K562 (cell line): ENCODE results near the gene FGF13. TPM values are rescaled to one million over a fixed set of nuclear protein-coding genes. Genes with fewer than 3 reads are reported as not detected.

Experiments
- ATAC-seq: fragments of 200-7000 bp; cut with Tn5 transposase; 3 replicates; pipeline ENCODE4 v1.9.1; 2020; ENCODE audit warnings: moderate library complexity
- BruUV-seq: library from RNA; stranded (reverse); fragments of 400-500 nt; replicated peaks from 2 replicates; lab custom pipeline; 2021; lab: Mats Ljungman, UMichigan
- CTCF ChIA-PET: fragments of 300-600 bp; formaldehyde crosslinking; extraction: SDS; loops from one replicate; lab custom pipeline; 2021; ENCODE audit warnings: low intra/inter-chr PET ratio; lab: Yijun Ruan, JAX
- POLR2A ChIA-PET: fragments of 300-600, 350-650 bp; sonication (Branson Sonifier 250); formaldehyde crosslinking; extraction: SDS; loops from one replicate; lab custom pipeline; 2021; ENCODE audit warnings: antibody characterized with exemption, inconsistent platforms; lab: Yijun Ruan, JAX
- DNase-seq, 4 experiments: peaks; one replicate each; pipeline versions ENCODE4 v3.0.0 to v3.0.0-alpha.2; 2011 to 2018; ENCODE audit warnings: low spot score in 3 of 4, mixed read lengths in 3 of 4; ENCODE audit errors: extremely low read depth in 1 of 4
- FAIRE-seq: peaks from 2 replicates; lab custom pipeline; 2011; peaks lifted over from hg19 to GRCh38; lab: Jason Lieb, UNC
- H2AFZ ChIP-seq: 2 replicates; pipeline ENCODE4 v1.6.0; 2011; ENCODE audit warnings: low read depth, low read length, control low read depth, inconsistent platforms
- H3K27ac ChIP-seq: fragments of 200-600 bp; 3 replicates; pipeline ENCODE4 v1.8.0; 2011; ENCODE audit warnings: low read depth, mild to moderate bottlenecking, control low read depth, inconsistent platforms, low read length, moderate library complexity, mixed read lengths; ENCODE audit errors: extremely low read depth
- H3K27me3 ChIP-seq, 2 experiments: fragments of 300-600 bp in 1 of 2; 2 replicates in 1 of 2; 3 replicates in 1 of 2; pipeline versions ENCODE4 v1.6.0 to v1.8.0; 2011; ENCODE audit warnings: inconsistent platforms in 2 of 2, low read length in 2 of 2, mild to moderate bottlenecking in 1 of 2, mixed read lengths in 1 of 2, moderate library complexity in 1 of 2; ENCODE audit not compliant: control insufficient read depth in 2 of 2, insufficient read depth in 2 of 2
- H3K36me3 ChIP-seq: fragments of 300-600 bp; 3 replicates; pipeline ENCODE4 v1.8.0; 2011; ENCODE audit warnings: mild to moderate bottlenecking, low read length, inconsistent platforms; ENCODE audit not compliant: control insufficient read depth, insufficient read depth
- H3K4me1 ChIP-seq, 2 experiments: fragments of 200-600 bp in 1 of 2; replicated peaks in 1 of 2; 2 replicates in 1 of 2; 3 replicates in 1 of 2; pipeline versions ENCODE4 v1.5.1 to v1.8.0; 2011; ENCODE audit warnings: inconsistent platforms in 2 of 2, low read length in 2 of 2, mild to moderate bottlenecking in 1 of 2, mixed read lengths in 1 of 2, moderate library complexity in 1 of 2; ENCODE audit not compliant: control insufficient read depth in 2 of 2, insufficient read depth in 2 of 2
- H3K4me2 ChIP-seq: 2 replicates; pipeline ENCODE4 v1.6.1; 2011; ENCODE audit warnings: low read length, control low read depth, inconsistent platforms, mixed read lengths; ENCODE audit not compliant: insufficient read depth
- H3K4me3 ChIP-seq: fragments of 200-600 bp; sonication (generic), shearing (Covaris generic); 2 replicates; pipeline ENCODE4 v1.5.1; 2016; ENCODE audit warnings: control low read depth, inconsistent platforms
- H3K79me2 ChIP-seq: fragments of 200-600 bp; 3 replicates; pipeline ENCODE4 v1.8.0; 2011; ENCODE audit warnings: low read length, inconsistent platforms; ENCODE audit not compliant: control insufficient read depth, insufficient read depth
- H3K9ac ChIP-seq, 2 experiments: 2 replicates each; pipeline versions ENCODE4 v1.6.0 to v1.6.1; 2011; ENCODE audit warnings: low read depth in 2 of 2, low read length in 2 of 2, control low read depth in 1 of 2, inconsistent platforms in 1 of 2, mild to moderate bottlenecking in 1 of 2, mixed read lengths in 1 of 2; ENCODE audit not compliant: insufficient read depth in 1 of 2
- H3K9me1 ChIP-seq: one replicate; pipeline ENCODE4 v1.6.0; 2011; ENCODE audit warnings: inconsistent platforms, mild to moderate bottlenecking, low read length, moderate library complexity; ENCODE audit not compliant: control insufficient read depth, insufficient read depth
- H3K9me3 ChIP-seq: replicated peaks from 2 replicates; pipeline ENCODE4 v1.5.1; 2011; ENCODE audit warnings: low read depth, low read length, inconsistent platforms; ENCODE audit not compliant: control insufficient read depth, insufficient read depth
- H4K20me1 ChIP-seq: replicated peaks from 2 replicates; pipeline ENCODE4 v1.6.1; 2011; ENCODE audit warnings: low read length, inconsistent platforms, mixed read lengths; ENCODE audit not compliant: control insufficient read depth, insufficient read depth
- ELF1 ChIP-seq: fragments of 200-800 bp; sonication (Bioruptor generic); IDR thresholded peaks from 2 replicates; pipeline ENCODE4 v1.6.1; 2016; ENCODE audit warnings: missing genetic modification characterization, missing compliant biosample characterization
- GTF2F1 ChIP-seq: IDR thresholded peaks from 2 replicates; pipeline ENCODE4 v1.6.1; 2011; ENCODE audit warnings: low read depth, low read length, improper control_type of control experiment
- LEF1 ChIP-seq: fragments of 450-650 bp; IDR thresholded peaks from 2 replicates; pipeline ENCODE4 v1.6.1; 2016; ENCODE audit warnings: mild to moderate bottlenecking
- NFYB ChIP-seq: IDR thresholded peaks from 2 replicates; pipeline ENCODE4 v1.6.1; 2011; ENCODE audit warnings: mild to moderate bottlenecking, moderate library complexity; ENCODE audit not compliant: insufficient read length; ENCODE audit errors: extremely low read depth
- POLR2B ChIP-seq: fragments of 450-650 bp; IDR thresholded peaks from 2 replicates; pipeline ENCODE4 v1.6.1; 2018; ENCODE audit warnings: low read depth; ENCODE audit not compliant: partially characterized antibody
- PYGO2 ChIP-seq: fragments of 450-650 bp; IDR thresholded peaks from 2 replicates; pipeline ENCODE4 v1.6.1; 2016; ENCODE audit warnings: mild to moderate bottlenecking, missing genetic modification characterization, moderate library complexity, missing compliant biosample characterization
- SREBF1 ChIP-seq: fragments of 150-350 bp; IDR thresholded peaks from 2 replicates; pipeline ENCODE4 v1.6.1; 2014; ENCODE audit warnings: antibody characterized with exemption, low read depth, low read length, borderline replicate concordance
- ZHX1 ChIP-seq: fragments of 150-350 bp; conservative IDR thresholded peaks from 2 replicates; pipeline ENCODE4 v1.6.1; 2014; ENCODE audit warnings: low read length
- ZKSCAN1 ChIP-seq: fragments of 150-350 bp; IDR thresholded peaks from 2 replicates; pipeline ENCODE4 v1.6.1; 2016; ENCODE audit warnings: low read depth, low read length
- ZNF140 ChIP-seq: fragments of 250-450 bp; sonication (Bioruptor Pico); IDR thresholded peaks from 2 replicates; pipeline ENCODE4 v1.8.0; 2021; ENCODE audit warnings: moderate library complexity, mild to moderate bottlenecking, inconsistent platforms
- ZNF175 ChIP-seq: fragments of 200-800 bp; sonication (Bioruptor generic); IDR thresholded peaks from 2 replicates; pipeline ENCODE4 v1.6.1; 2016; ENCODE audit warnings: low read depth, mild to moderate bottlenecking, missing genetic modification characterization, missing compliant biosample characterization
- ZNF507 ChIP-seq: conservative IDR thresholded peaks from 2 replicates; pipeline ENCODE4 v1.6.1; 2017; ENCODE audit warnings: missing genetic modification characterization, missing compliant biosample characterization
- ZNF79 ChIP-seq: fragments of 250-450 bp; sonication (Bioruptor Pico); IDR thresholded peaks from 2 replicates; pipeline ENCODE4 v1.4.0; 2020; ENCODE audit warnings: low read depth, mild to moderate bottlenecking, moderate library complexity
- WGBS: fragments of 100-300 bp; shearing (Covaris generic); methylation state at CpG from one replicate; pipeline ENCODE4 v1.1.6; 2016; ENCODE audit warnings: low coverage, mixed read lengths; ENCODE audit not compliant: insufficient coverage; ENCODE audit errors: missing lambda C conversion rate; 5-methylcytosine and 5-hydroxymethylcytosine counted together
- in situ Hi-C: fragments of 300-500 bp; cut with MboI; formaldehyde crosslinking; loops from 4 replicates; pipeline ENCODE4 v1.15.0; 2018; ENCODE audit warnings: inconsistent platforms, mixed read lengths
- intact Hi-C: fragments of 100-400 bp; cut with micrococcal nuclease; formaldehyde crosslinking; loops from 2 replicates; pipeline ENCODE4 v1.14.2; 2022
- polyA plus RNA-seq, 8 experiments: library from polyadenylated mRNA; depleted of rRNA in 4 of 8; stranded (reverse) in 5 of 8; unstranded in 3 of 8; fragments of >200 nt; fragmentation: Nextera tagmentation in 2 of 8; fragmentation: Illumina TruSeq in 1 of 8; extraction: Ambion mirVana in 2 of 8; extraction: Trizol in 1 of 8; gene quantifications; 2 replicates each; pipeline versions ENCODE4 v1.2.1 to v1.2.3, GENCODE V29; 2011 to 2014; ENCODE audit warnings: inconsistent platforms in 1 of 8, missing spikeins in 1 of 8
- total RNA-seq, 7 experiments: library from RNA; depleted of rRNA in 6 of 7; stranded (reverse); fragments of >200 nt in 6 of 7; fragmentation: Illumina TruSeq in 2 of 7; extraction: Trizol in 2 of 7; gene quantifications; 2 replicates each; pipeline versions ENCODE4 v1.2.1 to v1.2.3, GENCODE V29; 2011 to 2021; ENCODE audit warnings: low replicate concordance in 1 of 7

FGF13 gene
- total and polyA plus RNA-seq, 9 of the 15 experiments (the other 6 are each of a cell fraction or from before 2014, with no cell fraction given), result 14.8 to 95.7 (median 60.8) TPM

GRCh38 chrX:138683600-138683999, 27.9 kb downstream of the FGF13 start:
- H3K79me2 ChIP-seq, result no peaks in the 10 kb centered on the region
- ATAC-seq (no peak), FAIRE-seq (no peak)
- no peaks in the 10 kb centered on the region for H3K36me3 ChIP-seq
- H3K4me3 ChIP-seq, result no peak overlapping the region
- H2AFZ ChIP-seq, result no peak overlapping the region
- H3K27ac ChIP-seq, result no peak overlapping the region
- H3K9me3 ChIP-seq, result no peaks in the 10 kb centered on the region
- no TSS peak for BruUV-seq
- TF ChIP-seq POLR2B, result no peak
- no peak for TF ChIP-seq ZNF507
- TF ChIP-seq LEF1, result no peak
- TF ChIP-seq, all 486 proteins: peak for 0
- no peak overlapping the region for H3K9ac ChIP-seq
- no peaks in the 10 kb centered on the region for H4K20me1 ChIP-seq
- ChIA-PET CTCF (no interaction called here), POLR2A (no interaction called here)
- DNase-seq, result no peak
- H3K4me2 ChIP-seq, result no peak overlapping the region
- in situ Hi-C loops (no loop called here), intact Hi-C loops (no loop called here)
- no peaks in the 10 kb centered on the region for H3K9me1 ChIP-seq
- 53% methylated on average over 4 of the region's 4 CpGs for WGBS
- H3K4me1 ChIP-seq, result no peaks in the 10 kb centered on the region
- H3K27me3 ChIP-seq, result no peaks in the 10 kb centered on the region

- Histone ChIP-seq H3K4me3 (no peak overlapping the region), H3K27me3 (no peaks in the 10 kb centered on the region), H3K4me1 (no peaks in the 10 kb centered on the region), H3K9ac (no peak overlapping the region), H3K9me1 (no peaks in the 10 kb centered on the region), H3K36me3 (no peaks in the 10 kb centered on the region), H3K79me2 (no peaks in the 10 kb centered on the region), H2AFZ (no peak overlapping the region), H4K20me1 (no peaks in the 10 kb centered on the region), H3K4me2 (no peak overlapping the region), H3K27ac (no peak overlapping the region), H3K9me3 (no peaks in the 10 kb centered on the region)
- DNase-seq (no peak), FAIRE-seq (no peak), ATAC-seq (no peak)
- POLR2A ChIA-PET, result no interaction called here
- WGBS, result 8% methylated on average over 2 of the region's 2 CpGs
- intact Hi-C loops (no loop called here), in situ Hi-C loops (no loop called here)
- BruUV-seq, result no TSS peak
- no peak for TF ChIP-seq PYGO2 (tag)
- TF ChIP-seq SREBF1, result no peak
- no peak for TF ChIP-seq ZNF79 (CRISPR knock-in tag)
- TF ChIP-seq ZHX1, result no peak
- no peak for TF ChIP-seq ZNF140
- TF ChIP-seq NFYB, result no peak
- no peak for TF ChIP-seq GTF2F1
- TF ChIP-seq ELF1 (tag), result no peak
- TF ChIP-seq ZNF175 (CRISPR knock-in tag), result no peak
- TF ChIP-seq ZKSCAN1, result no peak
- CTCF ChIA-PET, result no interaction called here
Observed at GRCh38 chrX:138669693-138670092, 41.8 kb downstream of the FGF13 start.
